Thymus (tissue), 11 donors: Measurements from ENCODE around the gene RASL10B. TPM values are rescaled to one million over a fixed set of nuclear protein-coding genes. Genes with fewer than 3 reads are reported as not detected.
A peak's percentile ranks its signal among the peaks of the same experiment; 100 is the strongest.

Source experiments
- DNase-seq, 9 donors: peaks; one replicate each; pipeline ENCODE4 v3.0.0-alpha.2; 2013; ENCODE audit warnings: low spot score in 9 of 9, low read depth in 6 of 9, missing footprints in 1 of 9
- H3K27ac ChIP-seq, 2 donors: one replicate each; pipeline ENCODE4 v1.5.1; 2013; ENCODE audit warnings: control low read depth in 1 of 2, low read depth in 1 of 2, low read length in 1 of 2, mild to moderate bottlenecking in 1 of 2, moderate library complexity in 1 of 2
- H3K27me3 ChIP-seq, 2 donors: one replicate each; pipeline ENCODE4 v1.5.1; 2013; ENCODE audit warnings: low read length in 1 of 2; ENCODE audit not compliant: control insufficient read depth in 2 of 2, insufficient read depth in 1 of 2
- H3K36me3 ChIP-seq, 2 donors: one replicate each; pipeline ENCODE4 v1.5.1; 2013; ENCODE audit warnings: low read length in 1 of 2, mild to moderate bottlenecking in 1 of 2, moderate library complexity in 1 of 2; ENCODE audit not compliant: control insufficient read depth in 2 of 2, insufficient read depth in 2 of 2
- H3K4me1 ChIP-seq, 2 donors: one replicate each; pipeline ENCODE4 v1.5.1; 2013; ENCODE audit warnings: low read length in 2 of 2; ENCODE audit not compliant: control insufficient read depth in 2 of 2, insufficient read depth in 2 of 2
- H3K4me3 ChIP-seq, 2 donors: one replicate each; pipeline ENCODE4 v1.5.1; 2013; ENCODE audit warnings: low read length in 2 of 2, control low read depth in 1 of 2, mild to moderate bottlenecking in 1 of 2
- H3K9me3 ChIP-seq, 2 donors: one replicate each; pipeline ENCODE4 v1.5.1; 2013; ENCODE audit warnings: low read length in 1 of 2, mild to moderate bottlenecking in 1 of 2; ENCODE audit not compliant: control insufficient read depth in 2 of 2, insufficient read depth in 1 of 2
- WGBS: extraction: QIAGEN DNeasy Blood & Tissue Kit; methylation state at CpG from one replicate; pipeline ENCODE4 v1.1.7; 2013; 5-methylcytosine and 5-hydroxymethylcytosine counted together
- polyA plus RNA-seq: library from polyadenylated mRNA; stranded (reverse); fragments of 200-250 nt; gene quantifications from one replicate; pipeline ENCODE4 v1.2.3, GENCODE V29; 2013
- total RNA-seq: library from RNA; stranded (reverse); fragments of 120-200 nt; gene quantifications from one replicate; pipeline ENCODE4 v1.2.4, GENCODE V29; 2013
- donor health status: healthy.

The RASL10B gene
- total and polyA plus RNA-seq, 2 donors: 0.76 to 0.80 TPM

DNA sequence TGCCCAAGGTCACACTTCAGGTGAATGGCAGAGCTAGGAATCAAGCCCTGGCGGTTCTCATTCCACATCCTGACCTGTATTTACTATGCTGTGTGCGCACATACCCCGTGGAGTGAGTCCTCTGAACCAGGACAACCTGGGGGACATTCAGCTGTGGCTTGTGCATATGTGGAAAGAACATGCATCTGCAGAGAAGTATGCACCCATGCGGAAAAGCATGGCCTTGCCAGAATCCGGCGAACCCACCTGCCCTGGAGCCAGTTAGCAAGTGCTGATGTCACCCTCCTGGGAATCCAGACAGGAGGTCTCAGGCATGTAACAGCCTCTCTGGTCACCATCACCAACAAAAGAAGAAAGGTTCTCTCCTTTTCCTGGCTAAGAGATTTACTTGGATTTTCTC lies 1.9 kb downstream of the RASL10B start:
- Histone ChIP-seq H3K4me1 (peaks cover 0 to 11% of the 10 kb centered on the region in 2 donors), H3K27me3 (peaks cover 0 to 13% of the 10 kb centered on the region in 2 donors), H3K4me3 (no peak overlapping the region), H3K36me3 (peaks cover 0 to 7% of the 10 kb centered on the region in 2 donors), H3K9me3 (no peaks in the 10 kb centered on the region), H3K27ac (no peak overlapping the region)
- WGBS: 94% methylated on average over 6 of the region's 6 CpGs
- no peak for DNase-seq

DNA sequence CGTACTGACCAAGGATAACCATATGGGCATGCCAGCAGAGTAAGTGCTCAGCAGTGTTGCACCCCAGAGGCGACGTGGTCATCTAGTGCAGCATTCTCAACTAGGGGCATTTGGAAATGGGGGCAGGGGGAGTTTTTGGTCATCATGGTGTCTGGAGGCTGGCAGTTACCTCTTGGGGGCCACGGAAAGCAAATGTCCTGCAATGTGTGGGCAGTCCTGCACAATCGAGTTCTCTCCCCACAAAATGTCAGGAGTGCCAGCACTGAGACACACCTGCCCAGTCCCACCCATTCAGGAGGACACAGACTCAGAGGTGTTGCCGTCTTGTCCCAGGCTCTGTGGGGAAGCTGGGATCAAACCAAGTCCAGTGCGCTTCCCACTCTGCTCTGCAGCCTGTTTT lies 3.0 kb downstream of the RASL10B start:
- H3K9me3 ChIP-seq: no peaks in the 10 kb centered on the region
- H3K36me3 ChIP-seq: no peaks in the 10 kb centered on the region
- H3K4me1 ChIP-seq: peaks cover 0 to 15% of the 10 kb centered on the region in 2 donors
- 97% methylated on average over 7 of the region's 7 CpGs for WGBS
- H3K4me3 ChIP-seq: no peak overlapping the region
- H3K27ac ChIP-seq: no peak overlapping the region
- no peak for DNase-seq
- peaks cover 0 to 23% of the 10 kb centered on the region in 2 donors for H3K27me3 ChIP-seq

DNA sequence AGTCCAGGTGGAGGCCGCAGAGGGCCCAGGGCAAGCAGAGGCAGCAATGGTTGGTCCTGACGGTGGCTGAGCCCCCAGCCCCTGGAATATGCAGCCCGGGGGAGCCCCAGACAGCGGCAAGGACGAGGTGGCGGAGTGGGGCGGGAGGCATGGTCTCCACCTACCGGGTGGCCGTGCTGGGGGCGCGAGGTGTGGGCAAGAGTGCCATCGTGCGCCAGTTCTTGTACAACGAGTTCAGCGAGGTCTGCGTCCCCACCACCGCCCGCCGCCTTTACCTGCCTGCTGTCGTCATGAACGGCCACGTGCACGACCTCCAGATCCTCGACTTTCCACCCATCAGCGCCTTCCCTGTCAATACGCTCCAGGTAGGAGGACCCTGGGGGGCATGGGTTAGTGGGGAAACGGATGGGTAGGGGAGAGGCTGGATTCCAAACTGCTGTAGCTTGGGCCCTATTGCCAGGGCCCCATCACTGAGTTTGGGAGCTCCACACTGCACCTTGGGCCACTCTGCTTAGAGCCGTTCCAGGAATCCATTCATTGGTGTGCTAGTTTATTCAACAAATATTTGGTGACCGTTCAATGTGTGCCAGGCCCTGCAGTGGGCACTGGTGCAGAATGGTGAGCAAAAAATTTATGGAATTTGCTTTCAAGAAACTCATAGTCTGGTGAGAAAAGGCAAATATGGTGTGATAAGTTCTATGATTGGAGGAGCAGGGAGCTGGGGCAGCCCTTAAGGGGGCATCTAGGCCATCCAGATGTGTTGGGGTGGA lies 3.8 kb downstream of the RASL10B start:
- H3K36me3 ChIP-seq: no peaks in the 10 kb centered on the region
- H3K4me3 ChIP-seq: no peak overlapping the region
- no peak overlapping the region for H3K27ac ChIP-seq
- H3K27me3 ChIP-seq: peaks cover 0 to 29% of the 10 kb centered on the region in 2 donors
- no peaks in the 10 kb centered on the region for H3K9me3 ChIP-seq
- DNase-seq: no peak
- peaks cover 0 to 15% of the 10 kb centered on the region in 2 donors for H3K4me1 ChIP-seq
- WGBS: 94% methylated on average over 29 of the region's 29 CpGs

DNA sequence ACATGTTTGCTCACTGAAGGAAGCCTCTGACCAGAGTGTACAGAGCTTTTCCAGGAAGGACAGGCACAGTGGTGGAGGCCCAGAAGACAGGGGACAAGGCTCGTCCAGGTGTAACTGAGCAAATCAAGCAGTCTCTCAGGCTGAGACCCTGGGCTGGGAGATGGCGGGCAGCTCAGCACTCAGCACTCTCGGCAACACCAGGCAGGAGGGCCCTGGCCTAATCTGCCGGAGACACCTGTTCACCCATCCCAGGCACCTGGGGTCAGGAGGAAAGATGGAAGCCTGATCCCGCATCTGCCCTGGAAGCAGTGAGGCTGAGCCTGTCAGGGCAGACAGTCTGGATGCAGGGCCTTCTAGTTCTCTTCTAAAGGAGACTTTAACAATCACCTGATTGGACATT lies 4.8 kb downstream of the RASL10B start:
- no peak for DNase-seq
- Histone ChIP-seq H3K4me3 (no peak overlapping the region), H3K27me3 (peaks cover 6 to 37% of the 10 kb centered on the region in 2 donors), H3K4me1 (peaks cover 0 to 9% of the 10 kb centered on the region in 2 donors), H3K36me3 (no peaks in the 10 kb centered on the region), H3K9me3 (peaks cover 0 to 5% of the 10 kb centered on the region in 2 donors), H3K27ac (no peak overlapping the region)
- 96% methylated on average over 5 of the region's 5 CpGs for WGBS

- 95% methylated on average over 5 of the region's 5 CpGs for WGBS
Observed at GRCh38 chr17:35738519-35739133, 7.2 kb downstream of the RASL10B start.

DNA sequence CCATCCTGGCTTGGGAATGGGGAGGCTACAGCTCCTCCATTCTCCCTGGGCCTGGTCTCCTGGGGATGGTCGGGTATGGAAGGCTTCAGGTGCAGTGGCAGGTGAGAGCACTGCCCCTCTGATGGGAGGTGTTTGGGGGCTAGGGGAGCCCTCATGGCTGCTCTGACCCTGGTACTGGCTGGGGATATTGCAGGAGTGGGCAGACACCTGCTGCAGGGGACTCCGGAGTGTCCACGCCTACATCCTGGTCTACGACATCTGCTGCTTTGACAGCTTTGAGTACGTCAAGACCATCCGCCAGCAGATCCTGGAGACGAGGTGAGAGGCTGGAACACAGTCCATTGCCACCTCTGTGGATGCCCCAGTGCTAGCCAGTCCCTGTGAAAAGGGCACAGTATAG lies 8.8 kb downstream of the RASL10B start:
- peaks cover 10 to 56% of the 10 kb centered on the region in 2 donors for H3K27me3 ChIP-seq
- no peak overlapping the region for H3K4me3 ChIP-seq
- no peaks in the 10 kb centered on the region for H3K36me3 ChIP-seq
- WGBS: 96% methylated on average over 7 of the region's 7 CpGs
- no peak overlapping the region for H3K27ac ChIP-seq
- H3K4me1 ChIP-seq: peaks cover 0 to 7% of the 10 kb centered on the region in 2 donors
- peaks cover 0 to 11% of the 10 kb centered on the region in 2 donors for H3K9me3 ChIP-seq
- DNase-seq: no peak

More at GRCh38 chr17:35738519-35739133, 7.2 kb downstream of the RASL10B start:
- no peak overlapping the region for H3K4me3 ChIP-seq
- H3K27ac ChIP-seq: no peak overlapping the region
- DNase-seq: no peak
- peaks cover 0 to 11% of the 10 kb centered on the region in 2 donors for H3K9me3 ChIP-seq
- H3K36me3 ChIP-seq: no peaks in the 10 kb centered on the region
- H3K4me1 ChIP-seq: peaks cover 0 to 7% of the 10 kb centered on the region in 2 donors
- H3K27me3 ChIP-seq: peaks cover 10 to 50% of the 10 kb centered on the region in 2 donors

DNA sequence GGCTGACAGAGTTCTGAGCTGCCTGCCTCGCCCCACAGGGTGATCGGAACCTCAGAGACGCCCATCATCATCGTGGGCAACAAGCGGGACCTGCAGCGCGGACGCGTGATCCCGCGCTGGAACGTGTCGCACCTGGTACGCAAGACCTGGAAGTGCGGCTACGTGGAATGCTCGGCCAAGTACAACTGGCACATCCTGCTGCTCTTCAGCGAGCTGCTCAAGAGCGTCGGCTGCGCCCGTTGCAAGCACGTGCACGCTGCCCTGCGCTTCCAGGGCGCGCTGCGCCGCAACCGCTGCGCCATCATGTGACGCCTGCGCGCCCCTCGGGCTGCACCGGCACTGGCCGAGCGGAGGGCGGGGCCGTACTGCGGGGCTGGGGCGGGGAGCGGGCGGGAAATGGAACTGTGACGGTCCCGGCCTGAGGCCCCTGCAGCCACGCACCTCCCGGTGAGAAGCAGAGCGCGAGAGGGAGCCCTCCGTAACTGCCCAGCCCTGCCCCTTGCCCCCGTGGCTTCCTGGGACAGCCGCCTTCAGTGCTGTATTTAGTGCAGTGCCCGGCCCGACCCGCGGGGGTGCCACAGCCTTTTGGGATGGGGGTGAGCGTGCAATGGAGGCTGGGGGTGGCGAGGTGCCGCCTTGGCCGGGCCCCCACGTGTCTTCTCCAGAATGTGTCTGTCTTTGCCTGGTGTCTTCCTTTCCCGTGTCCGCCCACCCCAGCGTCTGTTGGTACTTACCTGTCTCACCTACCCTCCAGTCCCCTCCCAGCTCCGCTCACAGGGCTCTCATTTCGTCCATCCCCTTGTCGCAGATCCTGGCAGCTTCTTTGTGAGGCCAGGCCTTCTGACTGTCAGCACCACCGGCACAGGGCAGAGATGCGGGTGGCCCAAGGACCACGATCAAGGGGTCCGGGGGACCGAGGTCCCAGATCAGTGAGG lies 9.8 kb downstream of the RASL10B start:
- peaks cover 0 to 11% of the 10 kb centered on the region in 2 donors for H3K9me3 ChIP-seq
- peak in 2 of 9 donors; percentile 24 to 38 for DNase-seq
- H3K27ac ChIP-seq: no peak overlapping the region
- no peaks in the 10 kb centered on the region for H3K36me3 ChIP-seq
- WGBS: 22% methylated on average over 73 of the region's 73 CpGs
- H3K27me3 ChIP-seq: peaks cover 10 to 56% of the 10 kb centered on the region in 2 donors
- H3K4me1 ChIP-seq: peaks cover 0 to 7% of the 10 kb centered on the region in 2 donors
- peak overlapping the region in 1 of 2 donors; percentile 12 for H3K4me3 ChIP-seq

DNA sequence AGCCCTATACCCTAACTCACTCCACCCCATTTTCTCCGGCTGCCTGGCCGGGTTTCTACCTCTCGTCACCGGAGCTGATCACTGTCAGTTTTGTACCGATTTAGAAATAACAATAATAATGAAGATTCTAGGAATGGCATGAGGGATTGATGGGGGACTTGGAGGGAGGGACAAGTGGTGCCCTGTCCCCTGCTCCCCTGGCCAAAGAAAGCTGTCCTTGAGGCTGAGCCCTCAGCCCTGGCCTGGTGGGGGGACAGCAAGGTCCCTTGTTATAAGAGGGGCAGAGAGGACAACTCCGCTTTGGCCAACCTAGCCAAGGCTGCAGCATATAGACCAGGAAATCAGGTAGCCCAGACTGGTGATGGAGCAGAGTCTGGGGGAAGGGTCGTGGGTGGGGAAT lies 11.1 kb downstream of the RASL10B start:
- no peaks in the 10 kb centered on the region for H3K36me3 ChIP-seq
- no peak overlapping the region for H3K4me3 ChIP-seq
- H3K27ac ChIP-seq: no peak overlapping the region
- peaks cover 0 to 7% of the 10 kb centered on the region in 2 donors for H3K4me1 ChIP-seq
- peaks cover 10 to 56% of the 10 kb centered on the region in 2 donors for H3K27me3 ChIP-seq
- H3K9me3 ChIP-seq: peaks cover 0 to 11% of the 10 kb centered on the region in 2 donors
- WGBS: 85% methylated on average over 7 of the region's 7 CpGs
- no peak for DNase-seq
